DMS53 treated with DMSO at 0.1 percent for 48 hours (cell line): ENCODE data around the gene IDE.
"Not testable (repeated sequence)": the region's sequence is repeated elsewhere in the genome, so short reads cannot be mapped to it uniquely, and the experiment has no call there.

Experiments used
- DNase-seq: peaks from one replicate; lab custom pipeline; 2025; ENCODE audit not compliant: unreplicated experiment; lab: John Stamatoyannopoulos, UW

Gene IDE

GRCh38 chr10:92420546-92421275 is 153.2 kb downstream of the IDE start:
- peak; percentile 10 for DNase-seq

GRCh38 chr10:92419740-92420545 is 153.9 kb downstream of the IDE start:
- DNase-seq: peak; percentile 15

- no peak for DNase-seq
Measured at GRCh38 chr10:92418891-92419290, 155.0 kb downstream of the IDE start.

- no peak for DNase-seq
Measured at GRCh38 chr10:92418221-92418620, 155.7 kb downstream of the IDE start.

GRCh38 chr10:92413519-92413918 is 160.4 kb downstream of the IDE start:
- DNase-seq: no peak

GRCh38 chr10:92413011-92413410 is 160.9 kb downstream of the IDE start:
- no peak for DNase-seq

- no peak for DNase-seq
Measured at GRCh38 chr10:92411406-92411805, 162.5 kb downstream of the IDE start.

- no peak for DNase-seq
Measured at GRCh38 chr10:92410501-92410900, 163.4 kb downstream of the IDE start.

- DNase-seq: no peak
Measured at GRCh38 chr10:92408017-92408361, 165.9 kb downstream of the IDE start.

GRCh38 chr10:92407305-92408016 is 166.4 kb downstream of the IDE start:
- no peak for DNase-seq

- no peak for DNase-seq
Measured at GRCh38 chr10:92405419-92405924, 168.4 kb downstream of the IDE start.

GRCh38 chr10:92404612-92405418 is 169.1 kb downstream of the IDE start:
- no peak for DNase-seq

- not testable (repeated sequence) for DNase-seq
Measured at GRCh38 chr10:92402234-92402633, 171.7 kb downstream of the IDE start.
